Body of pancreas (tissue), 4 donors: ENCODE measurements around the gene NR3C1.

Source experiments
- CTCF ChIP-seq, 7 experiments: fragments of 450-650 bp in 4 of 7; fragments of 200-600 bp in 3 of 7; sonication (generic) in 3 of 7; IDR thresholded peaks; one replicate each; pipeline ENCODE4 v1.5.1; 2016 to 2019; ENCODE audit warnings: antibody characterized with exemption in 7 of 7
- POLR2A ChIP-seq, 3 donors: fragments of 450-650 bp; IDR thresholded peaks; one replicate each; pipeline ENCODE4 v1.6.1; 2016; ENCODE audit warnings: antibody characterized with exemption in 3 of 3, mild to moderate bottlenecking in 2 of 3

GRCh38 chr5:143362664-143363227 lies 40.7 kb downstream of the NR3C1 start:
- TF ChIP-seq CTCF (IDR thresholded peaks at IDR 0.05) = no peak
- TF ChIP-seq POLR2A (IDR thresholded peaks at IDR 0.05) = no peak
